IMR-90 (cell line): ENCODE data around the gene RAI14. TPM values are rescaled to one million over a fixed set of nuclear protein-coding genes. Genes with fewer than 3 reads are reported as not detected.

ENCODE experiments used
- ATAC-seq: fragments of 200-7000 bp; cut with Tn5 transposase; 2 replicates; pipeline ENCODE4 v1.9.1; 2020; ENCODE audit warnings: low read depth, mild to moderate bottlenecking, moderate library complexity
- BruUV-seq: library from RNA; stranded (reverse); fragments of 400-500 nt; replicated peaks from 2 replicates; lab custom pipeline; 2021; lab: Mats Ljungman, UMichigan
- CTCF ChIA-PET: fragments of 300-600 bp; formaldehyde crosslinking; extraction: SDS; loops from one replicate; lab custom pipeline; 2021; ENCODE audit warnings: antibody characterized with exemption; lab: Yijun Ruan, JAX
- POLR2A ChIA-PET: fragments of 300-600 bp; sonication (Branson Sonifier 250); formaldehyde crosslinking; loops from one replicate; lab custom pipeline; 2022; ENCODE audit warnings: antibody characterized with exemption; ENCODE audit not compliant: unreplicated experiment; lab: Charles Lee
- DNase-seq: peaks from one replicate; pipeline ENCODE4 v3.0.0; 2013
- H2AFZ ChIP-seq: replicated peaks from 2 replicates; pipeline ENCODE3; 2013; ENCODE audit warnings: low read length, mild to moderate bottlenecking; ENCODE audit not compliant: poor library complexity
- H2AK5ac ChIP-seq: 2 replicates; pipeline ENCODE4 v1.6.1; 2013; ENCODE audit warnings: low read depth, low read length, inconsistent platforms
- H2AK9ac ChIP-seq: replicated peaks from 2 replicates; pipeline ENCODE3; 2013; ENCODE audit warnings: mild to moderate bottlenecking, low read depth, low read length, moderate library complexity; ENCODE audit not compliant: poor library complexity
- H2BK120ac ChIP-seq: 2 replicates; pipeline ENCODE4 v1.6.1; 2013; ENCODE audit warnings: low read depth, low read length, inconsistent platforms
- H2BK15ac ChIP-seq: 3 replicates; pipeline ENCODE4 v1.6.1; 2013; ENCODE audit warnings: low read depth, low read length, inconsistent platforms
- H2BK20ac ChIP-seq: 2 replicates; pipeline ENCODE4 v1.6.1; 2013; ENCODE audit warnings: low read depth, mild to moderate bottlenecking, inconsistent platforms, low read length, moderate library complexity
- H2BK5ac ChIP-seq: 2 replicates; pipeline ENCODE4 v1.6.1; 2013; ENCODE audit warnings: mild to moderate bottlenecking, low read depth, low read length, inconsistent platforms; ENCODE audit not compliant: poor library complexity, severe bottlenecking
- H3K14ac ChIP-seq: replicated peaks from 2 replicates; pipeline ENCODE4 v1.6.1; 2013; ENCODE audit warnings: low read depth, low read length, inconsistent platforms
- H3K18ac ChIP-seq: 2 replicates; pipeline ENCODE4 v1.6.1; 2013; ENCODE audit warnings: low read depth, low read length, control low read depth
- H3K23ac ChIP-seq: 2 replicates; pipeline ENCODE4 v1.6.1; 2013; ENCODE audit warnings: low read depth, low read length, inconsistent platforms
- H3K27ac ChIP-seq: 2 replicates; pipeline ENCODE4 v1.5.1; 2013; ENCODE audit warnings: mild to moderate bottlenecking, control low read depth, low read length; ENCODE audit not compliant: insufficient read depth
- H3K27me3 ChIP-seq: 2 replicates; pipeline ENCODE4 v1.6.1; 2013; ENCODE audit warnings: low read length; ENCODE audit not compliant: control insufficient read depth, insufficient read depth
- H3K36me3 ChIP-seq: 2 replicates; pipeline ENCODE4 v1.6.1; 2013; ENCODE audit warnings: low read length, mixed read lengths; ENCODE audit not compliant: control insufficient read depth, insufficient read depth
- H3K4ac ChIP-seq: 2 replicates; pipeline ENCODE4 v1.6.1; 2013; ENCODE audit warnings: low read depth, low read length, inconsistent platforms
- H3K4me1 ChIP-seq: 2 replicates; pipeline ENCODE4 v1.6.1; 2013; ENCODE audit warnings: low read length, mixed read lengths; ENCODE audit not compliant: control insufficient read depth, insufficient read depth
- H3K4me2 ChIP-seq: 2 replicates; pipeline ENCODE4 v1.6.1; 2013; ENCODE audit warnings: low read depth, mild to moderate bottlenecking, control low read depth, low read length, moderate library complexity
- H3K4me3 ChIP-seq: 2 replicates; pipeline ENCODE4 v1.5.1; 2013; ENCODE audit warnings: low read depth, mild to moderate bottlenecking, control low read depth, low read length, moderate library complexity; ENCODE audit not compliant: insufficient read depth
- H3K56ac ChIP-seq: 2 replicates; pipeline ENCODE4 v1.6.1; 2013; ENCODE audit warnings: low read length, inconsistent platforms; ENCODE audit not compliant: insufficient read depth; ENCODE audit errors: extremely low read depth
- H3K79me1 ChIP-seq, 2 experiments: 2 replicates each; pipeline ENCODE4 v1.6.1; 2013; ENCODE audit warnings: low read length in 2 of 2, inconsistent platforms in 1 of 2, low read depth in 1 of 2
- H3K9ac ChIP-seq: 2 replicates; pipeline ENCODE4 v1.6.1; 2013; ENCODE audit warnings: low read depth, low read length, control low read depth
- H3K9me1 ChIP-seq: 2 replicates; pipeline ENCODE4 v1.6.1; 2013; ENCODE audit warnings: low read length, inconsistent platforms; ENCODE audit not compliant: insufficient read depth
- H3K9me3 ChIP-seq: 2 replicates; pipeline ENCODE4 v1.6.1; 2013; ENCODE audit warnings: low read length; ENCODE audit not compliant: control insufficient read depth, insufficient read depth
- H4K20me1 ChIP-seq: 2 replicates; pipeline ENCODE4 v1.6.1; 2013; ENCODE audit warnings: low read length, inconsistent platforms; ENCODE audit not compliant: insufficient read depth
- H4K5ac ChIP-seq: 2 replicates; pipeline ENCODE4 v1.6.1; 2013; ENCODE audit warnings: mild to moderate bottlenecking, low read depth, low read length, control low read depth
- H4K8ac ChIP-seq, 2 experiments: 2 replicates each; pipeline ENCODE4 v1.6.1; 2013; ENCODE audit warnings: low read depth in 2 of 2, low read length in 2 of 2, control low read depth in 1 of 2, inconsistent platforms in 1 of 2
- H4K91ac ChIP-seq: 2 replicates; pipeline ENCODE4 v1.6.1; 2013; ENCODE audit warnings: low read depth, low read length, inconsistent platforms; ENCODE audit not compliant: insufficient read depth
- SMC3 ChIP-seq: fragments of 150-350 bp; IDR thresholded peaks from 2 replicates; pipeline ENCODE4 v1.6.1; 2016; ENCODE audit warnings: low read depth, mild to moderate bottlenecking, antibody characterized with exemption, low read length, moderate library complexity
- WGBS, 2 experiments: methylation state at CpG; one replicate each; pipeline versions ENCODE4 v1.1.5 to v1.1.7; 2013; ENCODE audit warnings: missing lambda C conversion rate in 2 of 2; ENCODE audit not compliant: insufficient read length in 1 of 2; ENCODE audit errors: extremely low coverage in 2 of 2; 5-methylcytosine and 5-hydroxymethylcytosine counted together
- dilution Hi-C: fragments of 300-500 bp; cut with HindIII; formaldehyde crosslinking; loops from one replicate; pipeline ENCODE4 v1.14.3; 2018; ENCODE audit warnings: low sequenced_read_pairs; ENCODE audit not compliant: unreplicated experiment
- in situ Hi-C: fragments of 300-500 bp; cut with MboI; formaldehyde crosslinking; loops from 3 replicates; pipeline ENCODE4 v1.14.3; 2019; ENCODE audit warnings: low sequenced_read_pairs, inconsistent platforms, mixed read lengths
- intact Hi-C: fragments of 100-400 bp; cut with micrococcal nuclease; formaldehyde crosslinking; loops from 2 replicates; pipeline ENCODE4 v1.10.0; 2022
- polyA plus RNA-seq, 3 experiments: library from polyadenylated mRNA; depleted of rRNA; stranded (reverse); fragments of >200 nt; gene quantifications; 2 replicates each; pipeline ENCODE4 v1.2.3, GENCODE V29; 2012; ENCODE audit warnings: low replicate concordance in 1 of 3
- total RNA-seq: library from RNA; depleted of rRNA; stranded (reverse); fragments of >200 nt; gene quantifications from 2 replicates; pipeline ENCODE4 v1.2.3, GENCODE V29; 2012
- TF ChIP-seq, protein P1 (sequence below): conservative IDR thresholded peaks from 2 replicates; pipeline ENCODE4 v1.5.1; 2012; ENCODE audit warnings: mild to moderate bottlenecking, low read depth, low read length, improper control_type of control experiment
- TF ChIP-seq, protein P2 (sequence below): fragments of 150-350 bp; IDR thresholded peaks from 2 replicates; pipeline ENCODE4 v1.6.1; 2017; ENCODE audit warnings: mild to moderate bottlenecking, antibody characterized with exemption, low read length, low read depth

Gene RAI14
- total and polyA plus RNA-seq, 2 of the 4 experiments (the other 2 are of a cell fraction): 221 to 267 TPM

DNA sequence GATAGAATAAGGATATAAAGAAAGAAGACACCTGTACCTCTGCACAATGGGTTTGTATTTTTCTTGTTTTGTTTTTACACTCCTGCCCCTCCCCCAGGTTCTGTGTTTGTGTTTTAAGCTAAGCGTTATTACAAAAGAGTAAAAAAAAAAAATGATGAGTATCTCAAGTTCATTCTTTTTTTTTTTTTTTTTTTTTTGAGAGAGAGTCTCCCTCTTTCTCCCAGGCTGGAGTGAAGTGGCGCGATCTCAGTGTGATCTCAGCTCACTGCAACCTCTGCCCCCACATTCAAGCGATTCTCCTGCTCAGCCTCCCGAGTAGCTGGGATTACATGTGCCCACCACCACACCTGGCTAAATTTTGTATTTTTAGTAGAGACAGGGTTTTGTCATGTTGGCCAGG lies 29.4 kb upstream of the RAI14 start:
- Histone ChIP-seq H4K8ac (peak overlapping the region; percentile 43 to 81; a peak in 2 of 4 replicates), H3K9me1 (peaks cover 18% of the 10 kb centered on the region), H4K20me1 (no peaks in the 10 kb centered on the region), H3K4me2 (no peak overlapping the region), H3K4me1 (peaks cover 15% of the 10 kb centered on the region), H4K5ac (no peak overlapping the region), H2AK5ac (no peak overlapping the region; the same call in 1 of the 2 replicates), H2BK15ac (peak overlapping the region; percentile 96; the same call in 1 of the 3 replicates), H3K27ac (peak overlapping the region; percentile 65), H2BK120ac (peak overlapping the region; percentile 99), H3K4ac (peak overlapping the region; percentile 97), H3K9me3 (no peaks in the 10 kb centered on the region), H3K9ac (no peak overlapping the region), H4K91ac (peak overlapping the region; percentile 97; the same call in 1 of the 2 replicates), H3K14ac (no peak overlapping the region), H3K36me3 (no peaks in the 10 kb centered on the region), H3K18ac (0 out of 2 replicates have a peak overlapping the region, but pooled peaks have one; percentile 99), H3K27me3 (no peaks in the 10 kb centered on the region), H3K79me1 (peaks cover 13 to 31% of the 10 kb centered on the region in 2 experiments), H3K23ac (no peak overlapping the region), H3K4me3 (no peak overlapping the region), H2BK5ac (peak overlapping the region; percentile 98), H2AK9ac (no peak overlapping the region), H2AFZ (no peak overlapping the region), H2BK20ac (peak overlapping the region; percentile 98; the same call in 1 of the 2 replicates), H3K56ac (no peak overlapping the region)
- BruUV-seq: no TSS peak
- no peak for ATAC-seq
- dilution Hi-C loops (no loop called here), in situ Hi-C loops (no loop called here), intact Hi-C loops (no loop called here)
- TF ChIP-seq, protein P1, sequence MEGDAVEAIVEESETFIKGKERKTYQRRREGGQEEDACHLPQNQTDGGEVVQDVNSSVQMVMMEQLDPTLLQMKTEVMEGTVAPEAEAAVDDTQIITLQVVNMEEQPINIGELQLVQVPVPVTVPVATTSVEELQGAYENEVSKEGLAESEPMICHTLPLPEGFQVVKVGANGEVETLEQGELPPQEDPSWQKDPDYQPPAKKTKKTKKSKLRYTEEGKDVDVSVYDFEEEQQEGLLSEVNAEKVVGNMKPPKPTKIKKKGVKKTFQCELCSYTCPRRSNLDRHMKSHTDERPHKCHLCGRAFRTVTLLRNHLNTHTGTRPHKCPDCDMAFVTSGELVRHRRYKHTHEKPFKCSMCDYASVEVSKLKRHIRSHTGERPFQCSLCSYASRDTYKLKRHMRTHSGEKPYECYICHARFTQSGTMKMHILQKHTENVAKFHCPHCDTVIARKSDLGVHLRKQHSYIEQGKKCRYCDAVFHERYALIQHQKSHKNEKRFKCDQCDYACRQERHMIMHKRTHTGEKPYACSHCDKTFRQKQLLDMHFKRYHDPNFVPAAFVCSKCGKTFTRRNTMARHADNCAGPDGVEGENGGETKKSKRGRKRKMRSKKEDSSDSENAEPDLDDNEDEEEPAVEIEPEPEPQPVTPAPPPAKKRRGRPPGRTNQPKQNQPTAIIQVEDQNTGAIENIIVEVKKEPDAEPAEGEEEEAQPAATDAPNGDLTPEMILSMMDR: no peak
- TF ChIP-seq, protein P2, sequence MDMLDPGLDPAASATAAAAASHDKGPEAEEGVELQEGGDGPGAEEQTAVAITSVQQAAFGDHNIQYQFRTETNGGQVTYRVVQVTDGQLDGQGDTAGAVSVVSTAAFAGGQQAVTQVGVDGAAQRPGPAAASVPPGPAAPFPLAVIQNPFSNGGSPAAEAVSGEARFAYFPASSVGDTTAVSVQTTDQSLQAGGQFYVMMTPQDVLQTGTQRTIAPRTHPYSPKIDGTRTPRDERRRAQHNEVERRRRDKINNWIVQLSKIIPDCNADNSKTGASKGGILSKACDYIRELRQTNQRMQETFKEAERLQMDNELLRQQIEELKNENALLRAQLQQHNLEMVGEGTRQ: no peak
- no peak for TF ChIP-seq SMC3
- ChIA-PET CTCF (interaction anchor here (1.4 to 1.5 kb wide), 2 partner anchors 11 to 41 kb away, joined by 3 to 4 read pairs; no protein-coding TSS in a partner anchor), POLR2A (interaction anchor here (1.5 kb wide), 1 partner anchor 55 kb away, joined by 4 read pairs; no protein-coding TSS in a partner anchor)
- no peak for DNase-seq
- no CpG with 5 or more reads among the region's 5 CpGs for WGBS, 2 experiments
